Measurements from ENCODE around the gene PRAC2.

The PRAC2 gene

DNA sequence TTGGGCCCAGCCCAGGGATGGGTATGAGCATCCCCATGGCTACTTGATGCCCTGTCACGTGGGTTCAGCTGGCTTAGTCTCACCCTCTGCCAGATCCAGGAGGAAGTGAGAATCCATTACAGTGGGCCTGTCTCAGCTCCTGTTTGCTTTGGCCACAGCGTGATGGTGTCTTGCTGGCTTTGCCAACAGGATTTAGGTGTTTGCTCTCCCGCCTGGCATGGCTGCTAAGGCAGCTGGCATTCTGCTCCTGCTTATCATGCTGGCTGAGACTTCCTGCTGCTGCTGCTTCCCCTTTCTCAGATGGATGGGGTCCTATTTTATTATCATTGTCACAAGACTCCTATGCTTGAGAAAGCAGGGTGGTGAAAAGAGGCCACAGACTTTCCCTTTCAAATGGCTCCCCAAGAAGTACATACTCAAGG lies 33.9 kb downstream of the PRAC2 start:
- no peak for DNase-seq

DNA sequence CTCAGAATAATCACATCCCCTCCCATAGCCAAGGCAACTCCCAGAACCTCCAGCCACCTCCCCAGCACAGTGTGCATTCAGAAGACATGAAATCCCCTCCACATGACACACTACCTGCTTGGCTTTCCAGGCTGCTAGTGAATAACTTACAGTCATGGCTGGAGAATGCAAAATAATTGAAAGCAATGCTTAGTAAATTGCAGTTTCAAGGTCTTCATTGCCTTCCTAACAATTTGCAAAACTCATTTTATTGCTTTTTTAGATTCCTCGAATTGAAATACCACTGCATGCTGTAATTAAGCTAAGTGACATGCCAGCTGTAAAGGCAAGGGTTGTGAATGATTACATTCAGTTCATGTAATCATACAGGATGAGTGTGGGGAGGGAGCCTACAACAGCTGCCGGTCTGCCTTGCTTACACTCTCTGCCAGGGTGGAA lies 34.6 kb downstream of the PRAC2 start:
- DNase-seq = no peak

DNA sequence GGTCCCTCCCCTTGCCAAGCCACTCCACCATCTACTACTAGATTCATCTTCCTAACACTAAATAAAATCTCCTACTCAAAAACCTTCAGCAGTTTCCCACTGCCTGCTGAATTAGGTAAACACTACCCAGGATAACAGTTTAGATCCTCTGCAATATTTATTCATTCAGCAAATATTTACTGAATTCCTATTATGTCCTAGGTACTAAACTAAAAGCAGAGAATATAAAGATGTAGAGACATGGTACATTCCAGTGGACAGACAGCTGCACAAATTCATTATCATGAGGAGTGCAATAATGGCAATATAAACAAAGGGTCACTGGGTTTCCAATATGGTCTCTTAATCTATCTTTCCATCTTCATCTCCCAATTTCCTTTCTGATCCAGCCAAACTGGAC lies 36.3 kb downstream of the PRAC2 start:
- DNase-seq = no peak

DNA sequence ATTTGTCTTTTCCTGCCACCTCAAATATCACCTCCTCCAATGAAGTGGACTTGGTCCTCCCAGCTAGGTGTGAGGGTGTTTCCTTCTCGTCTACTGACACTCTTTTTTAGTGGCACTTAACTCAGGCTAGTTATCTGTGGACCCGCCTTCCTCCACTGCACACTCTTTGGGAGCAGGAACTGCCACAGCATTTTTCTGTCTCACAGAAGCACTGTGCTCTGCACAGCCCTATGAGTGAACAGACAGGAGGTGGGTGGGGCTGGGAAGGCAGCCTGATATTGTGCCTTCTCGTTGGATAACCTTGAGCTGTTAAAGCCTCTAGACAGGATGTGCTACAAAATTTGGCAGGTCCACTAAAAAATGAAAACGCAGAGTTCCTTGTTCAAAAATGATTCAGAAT lies 37.4 kb downstream of the PRAC2 start:
- DNase-seq = no peak

DNA sequence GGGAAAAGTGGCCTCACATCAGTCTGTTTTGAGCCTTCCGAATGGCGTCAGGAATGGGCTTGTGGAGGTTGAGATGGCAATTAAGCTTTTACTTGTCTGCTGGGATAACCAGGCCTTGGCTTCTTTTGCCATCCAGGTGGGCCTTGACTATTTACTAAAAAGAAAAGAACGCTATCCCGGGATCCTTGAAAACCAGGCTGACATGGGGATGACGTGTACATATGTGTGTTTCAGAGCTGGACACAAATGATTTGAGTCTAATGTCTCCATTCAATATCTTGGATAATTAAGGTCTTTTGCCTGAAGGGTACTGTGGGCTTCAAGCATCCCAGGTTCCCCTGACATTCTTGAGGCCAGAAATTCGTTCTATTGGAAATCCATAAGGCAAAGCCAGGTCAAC lies 38.1 kb downstream of the PRAC2 start:
- DNase-seq = no peak

DNA sequence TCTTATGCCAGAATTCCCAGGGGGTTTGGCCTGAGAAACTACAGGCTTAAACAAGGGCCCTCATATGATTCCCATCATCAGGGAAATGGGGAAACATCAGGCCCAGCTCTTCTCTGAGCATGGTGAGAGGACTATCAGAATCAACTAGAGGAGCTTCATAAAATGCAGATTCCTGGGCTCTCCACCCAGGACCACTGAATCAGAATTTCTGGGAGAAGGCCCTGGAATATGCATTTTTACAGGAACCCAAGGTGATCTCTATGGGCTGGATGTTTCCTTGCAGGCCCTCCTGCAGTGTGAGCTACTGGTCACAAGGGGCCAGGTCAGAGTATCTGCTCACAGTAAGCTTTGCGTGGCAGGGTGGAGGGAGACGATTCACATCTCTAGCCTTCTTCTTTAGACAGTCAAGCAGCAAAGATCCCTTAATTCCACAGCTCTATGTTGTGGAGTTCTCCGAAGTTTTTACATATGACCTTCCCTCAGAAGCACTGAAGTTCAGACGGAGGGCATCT lies 44.3 kb downstream of the PRAC2 start:
- DNase-seq = no peak

DNA sequence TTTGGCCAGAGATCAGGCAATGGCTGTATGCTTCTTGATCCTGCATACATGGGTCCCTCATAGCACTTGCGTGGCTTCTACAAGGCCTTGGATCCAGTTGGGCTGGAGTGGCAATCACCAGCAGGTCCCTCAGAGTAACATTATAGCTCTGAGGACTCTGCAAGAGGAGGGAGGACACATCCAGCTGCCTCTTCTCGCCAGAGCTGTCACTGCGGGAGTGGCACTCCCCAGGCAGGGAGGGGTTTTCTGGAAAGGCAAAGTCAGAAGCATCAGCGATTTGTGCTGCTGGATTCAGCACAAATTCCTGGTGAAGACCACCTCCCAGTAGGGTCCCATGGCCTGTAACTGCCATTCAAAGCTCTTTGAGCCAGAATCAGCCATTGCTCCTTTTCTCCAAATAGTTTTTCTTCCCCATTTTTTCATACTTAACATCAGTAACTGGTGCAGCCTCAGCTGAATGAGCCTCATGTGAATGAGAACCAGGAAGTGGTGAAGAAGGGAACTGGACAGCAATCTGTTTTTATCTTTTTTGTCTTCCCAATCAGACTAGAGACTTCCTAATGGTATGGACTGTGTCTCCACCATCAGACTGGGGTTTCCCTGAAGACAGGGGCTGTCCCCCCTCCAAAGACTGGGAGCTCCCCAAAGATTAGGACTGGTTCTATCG lies 46.2 kb downstream of the PRAC2 start:
- DNase-seq = no peak

DNA sequence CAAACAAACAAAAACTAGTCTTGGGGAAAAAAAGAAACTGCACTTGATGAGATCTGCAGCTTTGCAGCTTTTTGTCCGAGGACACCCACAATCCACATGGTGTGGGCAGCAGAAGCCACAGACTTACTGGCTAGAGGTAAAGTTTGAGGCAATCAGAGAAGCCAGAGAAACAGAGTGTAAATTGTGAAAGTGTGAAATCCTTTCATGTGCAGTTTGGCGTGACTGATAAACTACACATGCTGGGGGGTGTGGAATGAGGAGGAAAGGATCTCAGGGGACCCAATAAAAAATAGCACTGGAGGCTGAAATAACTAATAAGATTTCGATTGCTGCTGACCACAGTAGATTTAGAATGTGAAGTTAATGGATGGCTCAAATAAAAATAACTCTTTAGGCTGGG lies 48.0 kb downstream of the PRAC2 start:
- no peak for DNase-seq

DNA sequence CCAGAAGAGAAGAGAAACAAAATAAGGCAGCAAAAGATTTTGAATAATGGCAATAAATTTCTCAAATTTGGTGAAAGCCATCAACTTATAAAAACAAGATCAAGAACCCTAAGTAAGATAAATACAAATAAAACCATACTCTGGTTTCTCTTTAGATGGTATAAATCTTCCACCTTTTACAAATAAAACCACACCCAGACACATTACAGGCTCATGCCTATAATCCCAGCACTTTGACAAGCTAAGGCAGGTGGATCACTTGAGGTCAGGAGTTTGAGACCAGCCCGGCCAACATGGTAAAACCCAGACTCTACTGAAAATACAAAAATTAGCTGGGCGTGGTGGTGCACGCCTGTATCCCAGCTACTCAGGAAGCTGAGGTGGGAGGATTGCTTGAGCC lies 50.3 kb downstream of the PRAC2 start:
- no peak for DNase-seq

All from activated CD8-positive, alpha-beta memory T cell treated with anti-CD3 and anti-CD28 coated beads for 24 hours (primary cell).